B cell (primary cell): ENCODE data around the gene KPNA5. TPM values are rescaled to one million over a fixed set of nuclear protein-coding genes. Genes with fewer than 3 reads are reported as not detected.

Experiments used
- ATAC-seq: fragments of 200-7000 bp; cut with Tn5 transposase; one replicate; pipeline ENCODE4 v1.10.0; 2021; ENCODE audit warnings: low read depth, mild to moderate bottlenecking, moderate number of reproducible peaks, moderate library complexity
- CTCF ChIA-PET: fragments of 350-600 bp; sonication (Branson Sonifier 250); formaldehyde crosslinking; loops from one replicate; lab custom pipeline; 2021; ENCODE audit warnings: antibody characterized with exemption, inconsistent platforms; lab: Charles Lee
- POLR2A ChIA-PET: fragments of 350-600 bp; sonication (Branson Sonifier 250); formaldehyde crosslinking; loops from one replicate; lab custom pipeline; 2021; ENCODE audit warnings: antibody characterized with exemption; lab: Charles Lee
- DNase-seq: peaks from one replicate; pipeline ENCODE4 v3.0.0; 2013
- H2AFZ ChIP-seq: 2 replicates; pipeline ENCODE4 v1.6.1; 2012; ENCODE audit warnings: mild to moderate bottlenecking, low read depth, low read length; ENCODE audit not compliant: insufficient read depth, poor library complexity, severe bottlenecking
- H3K27ac ChIP-seq, 2 donors: 1 replicate in 1 of 2; 2 replicates in 1 of 2; pipeline ENCODE4 v1.5.1; 2012 to 2013; ENCODE audit warnings: low read length in 2 of 2, mild to moderate bottlenecking in 2 of 2, moderate library complexity in 1 of 2
- H3K27me3 ChIP-seq, 4 experiments: fragments of 200-600 bp in 1 of 4; sonication (generic) in 1 of 4; replicated peaks in 1 of 4; 1 replicate in 2 of 4; 2 replicates in 2 of 4; pipeline versions ENCODE4 v1.6.1 to v1.7.0; 2013 to 2016; ENCODE audit warnings: low read length in 3 of 4, mild to moderate bottlenecking in 2 of 4, mixed read lengths in 1 of 4, moderate library complexity in 1 of 4; ENCODE audit not compliant: insufficient read depth in 4 of 4, control insufficient read depth in 3 of 4; ENCODE audit errors: control extremely low read depth in 1 of 4
- H3K36me3 ChIP-seq, 2 experiments: replicated peaks in 1 of 2; 1 replicate in 1 of 2; 2 replicates in 1 of 2; pipeline versions ENCODE4 v1.6.1 to v1.7.1; 2013; ENCODE audit warnings: low read length in 1 of 2; ENCODE audit not compliant: insufficient read depth in 2 of 2, control insufficient read depth in 1 of 2; ENCODE audit errors: control extremely low read depth in 1 of 2, extremely low read depth in 1 of 2
- H3K4me1 ChIP-seq, 2 donors: fragments of 200-600 bp in 1 of 2; sonication (generic) in 1 of 2; 1 replicate in 1 of 2; 2 replicates in 1 of 2; pipeline versions ENCODE4 v1.5.1 to v1.6.1; 2013 to 2017; ENCODE audit warnings: low read length in 2 of 2; ENCODE audit not compliant: control insufficient read depth in 2 of 2, insufficient read depth in 2 of 2
- H3K4me2 ChIP-seq: replicated peaks from 2 replicates; pipeline ENCODE3; 2012; ENCODE audit warnings: mild to moderate bottlenecking, low read depth, low read length; ENCODE audit not compliant: poor library complexity, severe bottlenecking
- H3K4me3 ChIP-seq, 5 experiments: fragments of 200-600 bp in 1 of 5; sonication (generic) in 1 of 5; 1 replicate in 3 of 5; 2 replicates in 2 of 5; pipeline versions ENCODE4 v1.5.1 to v1.7.0; 2011 to 2016; ENCODE audit warnings: low read length in 4 of 5, mild to moderate bottlenecking in 4 of 5, low read depth in 2 of 5, control low read depth in 1 of 5, moderate library complexity in 1 of 5; ENCODE audit not compliant: insufficient read depth in 1 of 5; ENCODE audit errors: control extremely low read depth in 1 of 5, extremely low read depth in 1 of 5
- H3K79me2 ChIP-seq: fragments of 200-600 bp; sonication (generic); one replicate; pipeline ENCODE4 v1.6.0; 2016; ENCODE audit warnings: low read length; ENCODE audit not compliant: control insufficient read depth, insufficient read depth
- H3K9ac ChIP-seq: fragments of 200-600 bp; sonication (generic); 2 replicates; pipeline ENCODE4 v1.6.1; 2017; ENCODE audit warnings: mild to moderate bottlenecking, low read length, moderate library complexity
- H3K9me3 ChIP-seq, 3 donors: one replicate each; pipeline versions ENCODE4 v1.6.1 to v1.7.1; 2013; ENCODE audit warnings: low read length in 2 of 3; ENCODE audit not compliant: control insufficient read depth in 2 of 3, insufficient read depth in 1 of 3; ENCODE audit errors: control extremely low read depth in 1 of 3
- H4K20me1 ChIP-seq: 2 replicates; pipeline ENCODE4 v1.6.0; 2012; ENCODE audit warnings: mild to moderate bottlenecking, low read length; ENCODE audit not compliant: insufficient read depth, control insufficient read depth, poor library complexity, severe bottlenecking
- H3K27ac Mint-ChIP-seq: one replicate; pipeline ENCODE4 v1.8.0; 2021; ENCODE audit warnings: mixed read lengths
- H3K27me3 Mint-ChIP-seq: one replicate; pipeline ENCODE4 v1.8.0; 2021; ENCODE audit warnings: mixed read lengths
- H3K4me1 Mint-ChIP-seq: one replicate; pipeline ENCODE4 v1.8.0; 2021; ENCODE audit warnings: mixed read lengths
- H3K4me3 Mint-ChIP-seq: one replicate; pipeline ENCODE4 v1.8.0; 2021; ENCODE audit warnings: mixed read lengths
- H3K9me3 Mint-ChIP-seq: one replicate; pipeline ENCODE4 v1.8.0; 2022; ENCODE audit warnings: mixed read lengths; ENCODE audit not compliant: insufficient read depth
- CTCF ChIP-seq: fragments of 200-600 bp; IDR thresholded peaks from one replicate; pipeline ENCODE4 v1.8.0; 2022; ENCODE audit warnings: antibody characterized with exemption, mild to moderate bottlenecking
- EZH2 ChIP-seq: IDR thresholded peaks from 2 replicates; pipeline ENCODE4 v1.6.1; 2012; ENCODE audit warnings: borderline replicate concordance, low read depth, mild to moderate bottlenecking, moderate library complexity, low read length; ENCODE audit not compliant: insufficient read depth, poor library complexity, severe bottlenecking
- WGBS: methylation state at CpG from one replicate; pipeline ENCODE4 v1.1.5; 2013; ENCODE audit warnings: missing lambda C conversion rate; ENCODE audit not compliant: insufficient coverage; 5-methylcytosine and 5-hydroxymethylcytosine counted together
- intact Hi-C: fragments of 100-400 bp; cut with micrococcal nuclease; formaldehyde crosslinking; loops from one replicate; pipeline ENCODE4 v1.10.0; 2022
- polyA plus RNA-seq: library from polyadenylated mRNA; depleted of rRNA; stranded (reverse); fragments of >200 nt; gene quantifications from 2 replicates; pipeline ENCODE4 v1.2.3, GENCODE V29; 2012
- total RNA-seq, 2 donors: library from RNA; stranded (reverse); fragments of 120-200 nt in 1 of 2; gene quantifications; 1 replicate in 1 of 2; 2 replicates in 1 of 2; pipeline versions ENCODE4 v1.2.3 to v1.2.4, GENCODE V29; 2013 to 2022

The KPNA5 gene
- total and polyA plus RNA-seq, 2 donors (not counting 1 experiment from before 2014, with no cell fraction given), result 6.9 to 41.7 TPM

GRCh38 chr6:116763048-116763447 lies 82.0 kb downstream of the KPNA5 start:
- peaks cover 14% of the 10 kb centered on the region for H3K4me1 Mint-ChIP-seq
- ChIA-PET CTCF (no interaction called here), POLR2A (no interaction called here)
- Histone ChIP-seq H3K4me2 (no peak overlapping the region), H3K4me1 (peaks cover 9 to 19% of the 10 kb centered on the region in 2 donors), H4K20me1 (no peaks in the 10 kb centered on the region), H3K36me3 (no peaks in the 10 kb centered on the region), H3K4me3 (no peak overlapping the region), H2AFZ (no peak overlapping the region), H3K9ac (no peak overlapping the region), H3K27me3 (peaks cover 0 to 39% (median 26%) of the 10 kb centered on the region in 4 experiments), H3K79me2 (no peaks in the 10 kb centered on the region), H3K9me3 (peaks cover 0 to 5% (median 0%) of the 10 kb centered on the region in 3 donors), H3K27ac (no peak overlapping the region)
- intact Hi-C loops, result no loop called here
- no peak overlapping the region for H3K4me3 Mint-ChIP-seq
- TF ChIP-seq CTCF (no peak), EZH2 (no peak)
- no peak for DNase-seq
- peaks cover 50% of the 10 kb centered on the region for H3K27me3 Mint-ChIP-seq
- no peak overlapping the region for H3K27ac Mint-ChIP-seq
- no peak for ATAC-seq
- H3K9me3 Mint-ChIP-seq, result no peaks in the 10 kb centered on the region

DNA sequence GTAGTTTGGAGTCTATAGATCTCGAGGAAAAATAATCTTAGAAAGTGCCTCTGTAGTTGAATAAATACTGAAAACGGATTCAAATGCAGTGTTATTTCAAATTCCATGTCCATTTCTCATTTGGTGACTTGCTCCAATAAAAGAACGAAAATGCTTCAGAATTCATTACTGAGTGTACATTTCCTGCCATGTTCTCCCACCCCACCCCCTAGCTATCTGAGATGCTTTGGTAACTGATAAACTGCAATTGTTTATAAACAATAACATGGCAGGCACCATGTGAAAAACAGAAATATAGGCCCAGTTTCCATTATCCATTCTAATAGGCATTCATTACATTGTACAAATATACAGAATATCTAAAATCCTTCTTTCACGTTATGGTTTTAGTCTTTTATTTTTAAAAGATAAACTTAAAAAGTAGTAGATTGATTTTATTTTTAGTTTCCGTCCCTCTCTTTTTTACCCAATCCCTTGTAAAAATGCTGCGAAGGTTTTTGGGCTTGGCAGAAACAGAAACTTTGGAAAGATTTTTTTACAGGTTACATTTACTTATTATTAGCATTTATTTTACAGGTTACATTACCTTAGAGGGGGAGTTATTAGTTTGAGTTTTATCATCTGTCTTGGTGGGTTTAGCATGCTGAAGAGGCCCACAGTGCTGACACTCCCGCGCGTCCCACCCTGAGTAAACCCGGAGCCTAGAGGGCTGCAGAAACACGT lies 83.1 kb downstream of the KPNA5 start:
- Histone ChIP-seq H2AFZ (no peak overlapping the region), H3K4me1 (peaks cover 9 to 19% of the 10 kb centered on the region in 2 donors), H3K27ac (no peak overlapping the region), H3K4me3 (no peak overlapping the region), H3K36me3 (no peaks in the 10 kb centered on the region), H3K79me2 (no peaks in the 10 kb centered on the region), H3K4me2 (no peak overlapping the region), H3K9ac (no peak overlapping the region), H3K27me3 (peaks cover 0 to 36% (median 26%) of the 10 kb centered on the region in 4 experiments), H4K20me1 (no peaks in the 10 kb centered on the region), H3K9me3 (peaks cover 0 to 5% (median 0%) of the 10 kb centered on the region in 3 donors)
- ChIA-PET CTCF (no interaction called here), POLR2A (no interaction called here)
- Mint-ChIP-seq H3K9me3 (no peaks in the 10 kb centered on the region), H3K27ac (no peak overlapping the region), H3K4me1 (peaks cover 14% of the 10 kb centered on the region), H3K4me3 (no peak overlapping the region), H3K27me3 (peaks cover 51% of the 10 kb centered on the region)
- WGBS, result 100% methylated on average over 7 of the region's 11 CpGs
- intact Hi-C loops, result no loop called here
- ATAC-seq (no peak), DNase-seq (no peak)
- TF ChIP-seq CTCF (no peak), EZH2 (no peak)
